GM12872 (cell line): ENCODE measurements around the gene CYP24A1.

Experiments
- TF ChIP-seq, protein P1 (sequence below): IDR thresholded peaks from 3 replicates; pipeline ENCODE4 v1.5.1; 2011; ENCODE audit warnings: low read depth, mild to moderate bottlenecking, low read length, moderate library complexity; ENCODE audit not compliant: insufficient read depth

The CYP24A1 gene

DNA sequence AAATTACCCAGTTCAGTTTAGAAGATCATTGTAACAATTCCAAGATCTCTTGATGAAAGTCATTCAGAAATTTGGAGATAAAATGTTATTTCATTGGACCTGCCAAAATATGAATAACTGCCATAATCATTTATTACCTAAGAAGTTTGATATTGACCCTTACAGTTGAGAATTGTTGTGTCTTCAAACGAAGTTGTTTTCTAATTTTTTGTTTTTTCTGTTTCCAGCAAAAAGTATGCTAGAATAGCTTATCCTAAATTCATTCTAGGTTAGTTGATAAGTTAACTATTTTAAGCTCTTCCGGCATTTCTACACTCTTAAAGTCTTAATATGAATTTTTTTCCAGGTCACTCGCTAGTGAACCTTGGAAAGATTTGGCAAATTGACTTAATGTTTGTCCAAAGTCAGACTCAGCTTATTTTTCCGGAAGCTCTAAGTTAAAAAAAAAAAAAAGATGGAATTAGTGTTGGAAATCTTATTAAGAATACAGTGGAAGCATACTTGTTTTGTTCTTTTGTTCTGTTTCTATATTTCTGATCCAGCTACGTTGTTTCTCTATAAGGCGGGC, 28.9 kb downstream of the CYP24A1 start:
- TF ChIP-seq, protein P1, sequence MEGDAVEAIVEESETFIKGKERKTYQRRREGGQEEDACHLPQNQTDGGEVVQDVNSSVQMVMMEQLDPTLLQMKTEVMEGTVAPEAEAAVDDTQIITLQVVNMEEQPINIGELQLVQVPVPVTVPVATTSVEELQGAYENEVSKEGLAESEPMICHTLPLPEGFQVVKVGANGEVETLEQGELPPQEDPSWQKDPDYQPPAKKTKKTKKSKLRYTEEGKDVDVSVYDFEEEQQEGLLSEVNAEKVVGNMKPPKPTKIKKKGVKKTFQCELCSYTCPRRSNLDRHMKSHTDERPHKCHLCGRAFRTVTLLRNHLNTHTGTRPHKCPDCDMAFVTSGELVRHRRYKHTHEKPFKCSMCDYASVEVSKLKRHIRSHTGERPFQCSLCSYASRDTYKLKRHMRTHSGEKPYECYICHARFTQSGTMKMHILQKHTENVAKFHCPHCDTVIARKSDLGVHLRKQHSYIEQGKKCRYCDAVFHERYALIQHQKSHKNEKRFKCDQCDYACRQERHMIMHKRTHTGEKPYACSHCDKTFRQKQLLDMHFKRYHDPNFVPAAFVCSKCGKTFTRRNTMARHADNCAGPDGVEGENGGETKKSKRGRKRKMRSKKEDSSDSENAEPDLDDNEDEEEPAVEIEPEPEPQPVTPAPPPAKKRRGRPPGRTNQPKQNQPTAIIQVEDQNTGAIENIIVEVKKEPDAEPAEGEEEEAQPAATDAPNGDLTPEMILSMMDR: no peak

DNA sequence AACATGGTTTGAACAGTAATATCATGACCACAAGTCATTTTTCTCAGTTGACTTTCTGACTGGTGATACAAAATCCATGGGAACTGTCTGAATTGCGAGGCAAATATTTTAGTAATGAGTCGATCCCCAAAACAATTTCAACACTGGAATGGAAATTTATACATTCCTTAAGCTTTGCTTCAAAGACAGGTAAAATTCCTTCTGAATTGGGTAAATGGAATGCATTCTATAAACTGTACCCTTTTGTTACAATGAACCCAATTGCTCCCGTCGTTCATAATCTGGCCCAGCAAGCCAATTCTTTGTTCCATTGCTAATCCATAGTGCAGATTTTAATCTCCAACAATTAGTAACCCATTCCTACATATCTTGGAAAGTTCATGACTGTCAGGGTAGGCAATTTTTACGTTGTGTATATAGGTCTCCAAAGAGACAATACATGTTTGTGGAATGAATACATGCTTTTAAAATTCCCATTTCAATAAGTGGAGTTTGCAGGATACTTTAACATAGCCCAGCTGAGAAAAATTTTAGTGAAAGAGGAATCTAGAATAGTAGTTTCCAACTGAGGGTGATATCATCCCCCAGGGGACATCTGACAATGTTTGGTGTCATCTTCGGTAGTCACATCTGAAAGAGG, 32.7 kb downstream of the CYP24A1 start:
- TF ChIP-seq, protein P1: no peak

DNA sequence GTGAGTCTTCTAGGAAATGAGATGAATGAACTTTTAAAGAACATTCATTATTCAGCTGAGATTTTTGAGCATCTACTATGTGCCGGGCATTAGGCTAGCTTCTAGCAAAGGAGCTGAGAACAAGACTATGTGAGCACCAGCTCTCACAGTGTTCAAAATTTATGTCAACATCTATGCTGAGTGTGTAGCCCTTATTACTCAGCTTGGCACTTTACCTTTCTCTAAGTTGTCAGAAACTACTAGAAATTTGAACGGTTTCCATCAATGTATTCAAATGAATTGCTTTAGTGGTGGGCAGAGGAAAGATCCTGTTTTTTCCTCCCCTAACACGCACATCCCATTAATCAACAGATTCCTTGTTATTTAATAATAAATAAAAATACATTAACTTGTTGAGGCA, 33.3 kb downstream of the CYP24A1 start:
- TF ChIP-seq, protein P1: no peak

DNA sequence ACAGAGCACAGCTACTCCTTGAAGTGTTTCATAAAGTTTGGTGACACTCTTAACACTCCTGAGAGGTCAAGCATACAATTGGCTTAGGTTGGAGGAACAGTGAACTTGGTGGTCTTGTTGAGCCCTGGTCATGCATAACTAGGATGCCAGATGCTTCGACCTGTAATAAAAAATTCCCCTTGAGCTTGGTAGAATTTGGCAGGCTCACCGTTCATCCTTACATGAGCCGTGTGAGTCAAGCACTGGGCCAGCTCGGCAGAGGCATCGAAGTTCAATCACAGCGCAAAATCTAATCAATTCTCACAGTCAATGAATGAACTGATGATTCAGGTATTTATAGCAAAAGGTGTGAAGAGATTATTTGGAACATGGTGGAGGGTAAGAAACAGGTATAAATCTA, 33.7 kb downstream of the CYP24A1 start:
- TF ChIP-seq, protein P1: no peak

DNA sequence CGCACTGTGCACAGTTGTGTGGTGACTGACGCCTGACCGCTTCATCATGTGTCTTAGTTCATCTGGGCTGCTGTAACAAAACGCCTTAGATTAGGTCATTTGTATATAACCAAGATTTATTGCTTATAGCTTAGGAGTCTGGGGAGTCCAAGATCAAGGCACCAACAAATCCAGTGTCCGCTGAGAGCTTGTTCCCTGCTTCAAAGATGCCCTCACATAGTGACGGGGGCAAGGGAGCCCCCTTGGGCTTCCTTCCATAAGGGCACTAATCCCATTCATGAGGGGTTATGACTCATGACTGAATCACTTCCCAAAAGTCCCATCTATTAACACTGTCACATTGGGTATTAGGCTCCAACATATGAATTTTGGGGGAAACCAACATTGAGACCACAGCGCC, 34.6 kb downstream of the CYP24A1 start:
- TF ChIP-seq, protein P1: no peak

DNA sequence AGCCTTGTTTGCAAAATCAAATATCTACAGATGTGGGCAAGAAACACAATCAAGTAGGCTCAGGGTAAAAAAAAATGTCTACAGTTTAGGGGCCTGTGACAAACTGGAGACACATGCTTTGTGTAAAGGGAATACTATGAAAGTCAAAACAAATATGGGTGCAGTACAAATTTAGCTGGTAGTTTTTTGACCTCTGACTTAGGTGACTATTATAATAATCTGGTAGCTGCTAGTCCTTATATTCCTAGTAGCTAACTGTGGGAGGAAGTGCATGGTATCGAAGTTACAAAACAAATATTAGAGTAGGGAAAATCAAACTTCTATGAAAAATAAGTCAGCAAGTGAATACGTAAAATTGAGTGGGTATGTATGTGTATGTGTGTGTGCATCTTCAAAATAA, 35.4 kb downstream of the CYP24A1 start:
- TF ChIP-seq, protein P1: no peak

DNA sequence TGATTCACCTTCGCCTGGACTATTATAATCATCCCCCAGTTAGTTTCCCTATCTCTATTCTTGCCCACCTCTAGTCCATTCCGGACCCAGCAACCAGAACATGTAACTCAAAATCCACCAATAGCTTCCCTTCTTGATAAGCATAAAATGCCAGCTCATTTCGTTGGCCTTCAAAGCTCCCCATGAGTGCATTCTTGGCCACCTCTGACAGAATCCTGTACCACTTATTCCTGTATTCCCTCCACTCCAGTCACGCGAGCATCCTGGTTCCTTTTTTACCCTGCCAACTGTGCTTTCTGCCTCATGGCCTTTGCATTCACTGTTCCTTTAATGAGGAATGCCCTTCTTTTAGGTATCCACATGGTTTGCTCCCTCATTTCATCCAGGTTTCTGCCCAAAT, 36.7 kb downstream of the CYP24A1 start:
- TF ChIP-seq, protein P1: no peak
